Keratinocyte (primary cell): Measurements from ENCODE around the gene KBTBD4. TPM values are rescaled to one million over a fixed set of nuclear protein-coding genes. Genes with fewer than 3 reads are reported as not detected.

ENCODE experiments used
- DNase-seq: peaks from one replicate; pipeline ENCODE4 v3.0.0-alpha.2; 2011; ENCODE audit warnings: low read depth, missing footprints, low spot score
- FAIRE-seq: peaks from 2 replicates; lab custom pipeline; 2011; peaks lifted over from hg19 to GRCh38; lab: Jason Lieb, UNC
- H2AFZ ChIP-seq: 2 replicates; pipeline ENCODE4 v1.6.0; 2012; ENCODE audit warnings: low read length, control low read depth, inconsistent platforms; ENCODE audit not compliant: control insufficient read depth
- H3K27ac ChIP-seq: 2 replicates; pipeline ENCODE4 v1.5.1; 2011; ENCODE audit warnings: low read length; ENCODE audit not compliant: control insufficient read depth, insufficient read depth
- H3K27me3 ChIP-seq: 3 replicates; pipeline ENCODE4 v1.6.0; 2011; ENCODE audit warnings: low read length; ENCODE audit not compliant: control insufficient read depth, insufficient read depth; ENCODE audit errors: extremely low read depth
- H3K36me3 ChIP-seq, 2 experiments: 2 replicates in 1 of 2; 3 replicates in 1 of 2; pipeline ENCODE4 v1.5.1; 2011; ENCODE audit warnings: low read length in 2 of 2, mild to moderate bottlenecking in 1 of 2; ENCODE audit not compliant: control insufficient read depth in 2 of 2, insufficient read depth in 2 of 2; ENCODE audit errors: extremely low read depth in 1 of 2
- H3K4me1 ChIP-seq: 3 replicates; pipeline ENCODE4 v1.5.1; 2011; ENCODE audit warnings: low read length; ENCODE audit not compliant: control insufficient read depth, insufficient read depth; ENCODE audit errors: extremely low read depth
- H3K4me2 ChIP-seq: 3 replicates; pipeline ENCODE4 v1.6.0; 2011; ENCODE audit warnings: low read depth, low read length; ENCODE audit not compliant: control insufficient read depth, insufficient read depth; ENCODE audit errors: extremely low read depth
- H3K4me3 ChIP-seq, 3 experiments: fragments of 200-600 bp in 1 of 3; sonication (generic) in 1 of 3; 2 replicates in 2 of 3; 3 replicates in 1 of 3; pipeline ENCODE4 v1.5.1; 2011 to 2016; ENCODE audit warnings: low read length in 3 of 3, mild to moderate bottlenecking in 3 of 3, control low read depth in 2 of 3, inconsistent platforms in 1 of 3, low read depth in 1 of 3, mixed read lengths in 1 of 3, mixed run types in 1 of 3, moderate library complexity in 1 of 3; ENCODE audit not compliant: control insufficient read depth in 2 of 3, insufficient read depth in 2 of 3; ENCODE audit errors: extremely low read depth in 1 of 3
- H3K79me2 ChIP-seq: 2 replicates; pipeline ENCODE4 v1.6.0; 2012; ENCODE audit warnings: low read length; ENCODE audit not compliant: control insufficient read depth, insufficient read depth
- H3K9ac ChIP-seq: 3 replicates; pipeline ENCODE4 v1.6.0; 2011; ENCODE audit warnings: low read length; ENCODE audit not compliant: control insufficient read depth, insufficient read depth; ENCODE audit errors: extremely low read depth
- H3K9me1 ChIP-seq: 3 replicates; pipeline ENCODE4 v1.6.0; 2011; ENCODE audit warnings: low read length; ENCODE audit not compliant: control insufficient read depth, insufficient read depth; ENCODE audit errors: extremely low read depth
- H3K9me3 ChIP-seq: 2 replicates; pipeline ENCODE4 v1.5.1; 2012; ENCODE audit warnings: low read depth, low read length; ENCODE audit not compliant: control insufficient read depth
- H4K20me1 ChIP-seq: 3 replicates; pipeline ENCODE4 v1.6.0; 2011; ENCODE audit warnings: low read length; ENCODE audit not compliant: control insufficient read depth, insufficient read depth; ENCODE audit errors: extremely low read depth
- EZH2 ChIP-seq: IDR thresholded peaks from one replicate; pipeline ENCODE4 v1.6.1; 2012; ENCODE audit warnings: inconsistent platforms, mild to moderate bottlenecking, low read length, moderate library complexity
- dilution Hi-C: fragments of 300-500 bp; cut with MboI; formaldehyde crosslinking; loops from one replicate; pipeline ENCODE4 v1.7.0; 2020; ENCODE audit warnings: low sequenced_read_pairs; ENCODE audit not compliant: extremely low pct_ligation_motif_present
- polyA plus RNA-seq, 5 experiments: library from polyadenylated mRNA; depleted of rRNA in 3 of 5; stranded (reverse) in 3 of 5; stranded (forward) in 1 of 5; unstranded in 1 of 5; fragments of >200 nt; gene quantifications; 1 replicate in 1 of 5; 2 replicates in 3 of 5; 3 replicates in 1 of 5; pipeline versions ENCODE4 v1.2.1 to v1.2.3, GENCODE V29; 2011 to 2012; ENCODE audit warnings: missing spikeins in 2 of 5, low read depth in 1 of 5, low replicate concordance in 1 of 5
- TF ChIP-seq, protein P1 (sequence below), 3 experiments: IDR thresholded peaks in 1 of 3; conservative IDR thresholded peaks in 1 of 3; optimal IDR thresholded peaks in 1 of 3; 2 replicates in 2 of 3; 3 replicates in 1 of 3; pipeline versions ENCODE3 to v1.5.1; 2011; ENCODE audit warnings: low read length in 3 of 3, mild to moderate bottlenecking in 3 of 3, moderate library complexity in 2 of 3, control low read depth in 1 of 3, inconsistent platforms in 1 of 3; ENCODE audit not compliant: insufficient read depth in 2 of 3; ENCODE audit errors: extremely low read depth in 1 of 3

Gene KBTBD4
- polyA plus RNA-seq, 1 donor (not counting 4 experiments of a cell fraction or from before 2014, with no cell fraction given) = 15.4 TPM

DNA sequence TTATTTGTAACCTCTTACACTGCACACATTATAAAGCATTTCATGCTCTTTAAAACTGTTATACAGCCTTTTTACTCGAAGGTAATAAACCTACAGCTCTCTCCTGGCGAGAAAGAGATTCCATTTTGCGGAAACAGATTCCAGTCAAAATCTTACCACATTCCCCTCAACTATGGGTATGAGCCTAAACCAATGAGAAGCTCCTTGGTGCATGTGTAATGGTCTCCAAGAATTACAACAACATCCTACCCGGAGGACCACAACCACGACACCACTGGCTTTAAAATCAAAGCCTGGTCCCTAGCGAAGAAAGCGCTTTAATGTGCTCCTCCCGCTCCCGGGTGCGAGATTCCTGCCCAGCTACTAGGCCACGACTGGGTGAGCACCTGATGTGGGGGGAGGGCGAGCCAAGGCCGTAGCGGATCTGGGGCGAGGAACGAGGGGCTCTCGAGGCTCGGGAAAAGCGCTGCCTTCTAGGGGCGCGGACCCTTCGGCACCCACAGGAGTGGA lies 26.7 kb downstream of the KBTBD4 start:
- DNase-seq (no peak), FAIRE-seq (no peak)
- peaks cover 57% of the 10 kb centered on the region for H3K79me2 ChIP-seq
- no peaks in the 10 kb centered on the region for H3K9me3 ChIP-seq
- no peaks in the 10 kb centered on the region for H3K9me1 ChIP-seq
- TF ChIP-seq, protein P1, sequence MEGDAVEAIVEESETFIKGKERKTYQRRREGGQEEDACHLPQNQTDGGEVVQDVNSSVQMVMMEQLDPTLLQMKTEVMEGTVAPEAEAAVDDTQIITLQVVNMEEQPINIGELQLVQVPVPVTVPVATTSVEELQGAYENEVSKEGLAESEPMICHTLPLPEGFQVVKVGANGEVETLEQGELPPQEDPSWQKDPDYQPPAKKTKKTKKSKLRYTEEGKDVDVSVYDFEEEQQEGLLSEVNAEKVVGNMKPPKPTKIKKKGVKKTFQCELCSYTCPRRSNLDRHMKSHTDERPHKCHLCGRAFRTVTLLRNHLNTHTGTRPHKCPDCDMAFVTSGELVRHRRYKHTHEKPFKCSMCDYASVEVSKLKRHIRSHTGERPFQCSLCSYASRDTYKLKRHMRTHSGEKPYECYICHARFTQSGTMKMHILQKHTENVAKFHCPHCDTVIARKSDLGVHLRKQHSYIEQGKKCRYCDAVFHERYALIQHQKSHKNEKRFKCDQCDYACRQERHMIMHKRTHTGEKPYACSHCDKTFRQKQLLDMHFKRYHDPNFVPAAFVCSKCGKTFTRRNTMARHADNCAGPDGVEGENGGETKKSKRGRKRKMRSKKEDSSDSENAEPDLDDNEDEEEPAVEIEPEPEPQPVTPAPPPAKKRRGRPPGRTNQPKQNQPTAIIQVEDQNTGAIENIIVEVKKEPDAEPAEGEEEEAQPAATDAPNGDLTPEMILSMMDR (optimal IDR thresholded peaks at IDR 0.05 in 1 of 3, IDR thresholded peaks at IDR 0.05 in 1 of 3, conservative IDR thresholded peaks at IDR 0.05 in 1 of 3; ENCODE audit: extremely low read depth in 1 of 3, insufficient read depth in 2 of 3, low read length in 3 of 3) = no peak
- TF ChIP-seq EZH2 = no peak
- H4K20me1 ChIP-seq = no peaks in the 10 kb centered on the region
- peak overlapping the region; percentile 47 for H2AFZ ChIP-seq
- H3K4me3 ChIP-seq = peak overlapping the region; percentile 89 to 97 (median 92)
- no peaks in the 10 kb centered on the region for H3K27me3 ChIP-seq
- peak overlapping the region; percentile 99 for H3K9ac ChIP-seq
- H3K4me2 ChIP-seq = peak overlapping the region; percentile 81
- H3K27ac ChIP-seq = peak overlapping the region; percentile 96
- H3K36me3 ChIP-seq = no peaks in the 10 kb centered on the region
- dilution Hi-C loops = no loop called here
- H3K4me1 ChIP-seq = peaks cover 21% of the 10 kb centered on the region

DNA sequence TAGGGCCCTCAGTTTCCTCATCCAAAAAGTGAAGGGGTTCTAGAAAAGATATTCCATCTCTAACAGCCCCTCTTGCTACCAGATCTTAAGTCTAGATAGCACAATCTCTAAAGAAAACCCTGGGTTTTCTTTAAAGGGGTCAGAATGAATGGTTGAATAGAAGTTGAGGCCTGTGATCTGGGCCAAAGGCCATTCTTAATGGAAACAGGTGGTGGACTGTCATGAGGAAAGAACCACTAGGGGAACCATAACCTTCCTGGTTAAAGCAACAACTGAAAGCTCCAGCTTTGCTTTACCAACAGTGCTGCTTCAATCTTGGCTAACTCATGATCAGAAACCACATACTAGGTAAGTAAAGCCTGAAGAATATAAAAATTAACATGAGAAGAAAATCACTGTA lies 27.7 kb downstream of the KBTBD4 start:
- Histone ChIP-seq H4K20me1 (peaks cover 5% of the 10 kb centered on the region), H3K4me3 (peak overlapping the region; percentile 89 to 97 (median 92)), H3K79me2 (peaks cover 67% of the 10 kb centered on the region), H3K9me3 (no peaks in the 10 kb centered on the region), H3K4me1 (peaks cover 21% of the 10 kb centered on the region), H3K9me1 (no peaks in the 10 kb centered on the region), H3K27ac (peak overlapping the region; percentile 96), H3K36me3 (no peaks in the 10 kb centered on the region), H3K4me2 (peak overlapping the region; percentile 81), H3K27me3 (no peaks in the 10 kb centered on the region), H2AFZ (no peak overlapping the region), H3K9ac (peak overlapping the region; percentile 99)
- dilution Hi-C loops = no loop called here
- TF ChIP-seq, protein P1 (optimal IDR thresholded peaks at IDR 0.05 in 1 of 3, IDR thresholded peaks at IDR 0.05 in 1 of 3, conservative IDR thresholded peaks at IDR 0.05 in 1 of 3; ENCODE audit: extremely low read depth in 1 of 3, insufficient read depth in 2 of 3, low read length in 3 of 3) = peak; percentile 24 to 49 (median 48)
- no peak for TF ChIP-seq EZH2
- FAIRE-seq (no peak), DNase-seq (no peak)
